Neuron (in vitro differentiated cells): ENCODE results near the gene SVEP1.

Experiments
- H2AFZ ChIP-seq: one replicate; pipeline ENCODE4 v1.6.1; 2013; ENCODE audit warnings: low read depth, mild to moderate bottlenecking, inconsistent platforms, low read length, moderate library complexity
- H3K27me3 ChIP-seq: one replicate; pipeline ENCODE4 v1.6.1; 2013; ENCODE audit warnings: low read length; ENCODE audit not compliant: insufficient read depth
- H3K36me3 ChIP-seq: one replicate; pipeline ENCODE4 v1.6.1; 2013; ENCODE audit warnings: low read length; ENCODE audit not compliant: insufficient read depth
- H3K4me1 ChIP-seq: one replicate; pipeline ENCODE4 v1.6.1; 2013; ENCODE audit warnings: low read length; ENCODE audit not compliant: insufficient read depth
- H3K4me3 ChIP-seq: 2 replicates; pipeline ENCODE4 v1.5.1; 2013; ENCODE audit warnings: mild to moderate bottlenecking, low read length, moderate library complexity
- H3K9me3 ChIP-seq: one replicate; pipeline ENCODE4 v1.6.1; 2013; ENCODE audit warnings: low read length

SVEP1 gene

GRCh38 chr9:110446171-110446570 is 133.4 kb downstream of the SVEP1 start:
- Histone ChIP-seq H3K4me3 (no peak overlapping the region), H3K27me3 (no peaks in the 10 kb centered on the region), H3K36me3 (no peaks in the 10 kb centered on the region), H3K9me3 (peaks cover 5% of the 10 kb centered on the region), H3K4me1 (no peaks in the 10 kb centered on the region), H2AFZ (no peak overlapping the region)

GRCh38 chr9:110444911-110445310 is 134.6 kb downstream of the SVEP1 start:
- no peaks in the 10 kb centered on the region for H3K36me3 ChIP-seq
- peaks cover 5% of the 10 kb centered on the region for H3K9me3 ChIP-seq
- H2AFZ ChIP-seq, result no peak overlapping the region
- H3K4me1 ChIP-seq, result no peaks in the 10 kb centered on the region
- no peaks in the 10 kb centered on the region for H3K27me3 ChIP-seq
- no peak overlapping the region for H3K4me3 ChIP-seq

- Histone ChIP-seq H3K36me3 (no peaks in the 10 kb centered on the region), H2AFZ (no peak overlapping the region), H3K9me3 (peaks cover 5% of the 10 kb centered on the region), H3K4me1 (no peaks in the 10 kb centered on the region), H3K4me3 (no peak overlapping the region), H3K27me3 (no peaks in the 10 kb centered on the region)
Observed at GRCh38 chr9:110443866-110444220, 135.7 kb downstream of the SVEP1 start.

- H3K4me1 ChIP-seq, result no peaks in the 10 kb centered on the region
- H3K4me3 ChIP-seq, result no peak overlapping the region
Observed at GRCh38 chr9:110443146-110443865, 136.2 kb downstream of the SVEP1 start.

GRCh38 chr9:110440796-110441195 is 138.7 kb downstream of the SVEP1 start:
- Histone ChIP-seq H3K4me1 (no peaks in the 10 kb centered on the region), H3K27me3 (no peaks in the 10 kb centered on the region), H3K4me3 (no peak overlapping the region), H2AFZ (no peak overlapping the region), H3K36me3 (no peaks in the 10 kb centered on the region), H3K9me3 (peaks cover 2% of the 10 kb centered on the region)

More at GRCh38 chr9:110443146-110443865, 136.2 kb downstream of the SVEP1 start:
- H3K9me3 ChIP-seq, result peaks cover 5% of the 10 kb centered on the region
- no peaks in the 10 kb centered on the region for H3K36me3 ChIP-seq
- no peak overlapping the region for H2AFZ ChIP-seq
- no peaks in the 10 kb centered on the region for H3K27me3 ChIP-seq

- Histone ChIP-seq H3K4me3 (no peak overlapping the region), H2AFZ (no peak overlapping the region), H3K36me3 (no peaks in the 10 kb centered on the region), H3K27me3 (no peaks in the 10 kb centered on the region), H3K9me3 (no peaks in the 10 kb centered on the region), H3K4me1 (no peaks in the 10 kb centered on the region)
Observed at GRCh38 chr9:110440172-110440571, 139.4 kb downstream of the SVEP1 start.

GRCh38 chr9:110432253-110432652 is 147.3 kb downstream of the SVEP1 start:
- Histone ChIP-seq H3K36me3 (no peaks in the 10 kb centered on the region), H3K27me3 (no peaks in the 10 kb centered on the region), H3K4me3 (no peak overlapping the region), H3K9me3 (no peaks in the 10 kb centered on the region), H3K4me1 (no peaks in the 10 kb centered on the region), H2AFZ (no peak overlapping the region)

- Histone ChIP-seq H3K36me3 (no peaks in the 10 kb centered on the region), H3K9me3 (no peaks in the 10 kb centered on the region), H3K4me3 (no peak overlapping the region)
Observed at GRCh38 chr9:110429453-110429852, 150.1 kb downstream of the SVEP1 start.

GRCh38 chr9:110427497-110428104 is 151.9 kb downstream of the SVEP1 start:
- H3K4me3 ChIP-seq, result no peak overlapping the region
- H3K4me1 ChIP-seq, result no peaks in the 10 kb centered on the region
- H3K36me3 ChIP-seq, result no peaks in the 10 kb centered on the region
- H3K27me3 ChIP-seq, result no peaks in the 10 kb centered on the region
- H3K9me3 ChIP-seq, result no peaks in the 10 kb centered on the region
- no peak overlapping the region for H2AFZ ChIP-seq

More at GRCh38 chr9:110429453-110429852, 150.1 kb downstream of the SVEP1 start:
- Histone ChIP-seq H2AFZ (no peak overlapping the region), H3K27me3 (no peaks in the 10 kb centered on the region), H3K4me1 (no peaks in the 10 kb centered on the region)

GRCh38 chr9:110426052-110426709 is 153.4 kb downstream of the SVEP1 start:
- Histone ChIP-seq H2AFZ (no peak overlapping the region), H3K36me3 (no peaks in the 10 kb centered on the region), H3K4me3 (no peak overlapping the region), H3K27me3 (no peaks in the 10 kb centered on the region), H3K9me3 (no peaks in the 10 kb centered on the region), H3K4me1 (no peaks in the 10 kb centered on the region)

- Histone ChIP-seq H3K9me3 (no peaks in the 10 kb centered on the region), H3K4me3 (no peak overlapping the region), H2AFZ (no peak overlapping the region), H3K27me3 (no peaks in the 10 kb centered on the region), H3K4me1 (no peaks in the 10 kb centered on the region), H3K36me3 (no peaks in the 10 kb centered on the region)
Observed at GRCh38 chr9:110414471-110414870, 165.1 kb downstream of the SVEP1 start.

GRCh38 chr9:110410961-110411360 is 168.6 kb downstream of the SVEP1 start:
- Histone ChIP-seq H3K4me1 (no peaks in the 10 kb centered on the region), H3K27me3 (no peaks in the 10 kb centered on the region), H3K36me3 (no peaks in the 10 kb centered on the region), H2AFZ (no peak overlapping the region), H3K9me3 (no peaks in the 10 kb centered on the region), H3K4me3 (no peak overlapping the region)

- Histone ChIP-seq H3K27me3 (no peaks in the 10 kb centered on the region), H3K36me3 (no peaks in the 10 kb centered on the region), H3K4me1 (no peaks in the 10 kb centered on the region), H3K4me3 (no peak overlapping the region), H3K9me3 (no peaks in the 10 kb centered on the region), H2AFZ (no peak overlapping the region)
Observed at GRCh38 chr9:110408598-110408997, 170.9 kb downstream of the SVEP1 start.
